GM21619 (cell line): Measurements from ENCODE around the gene SRRT.
A peak's percentile ranks its signal among the peaks of the same experiment; 100 is the strongest.
"Not testable (repeated sequence)": the region's sequence is repeated elsewhere in the genome, so short reads cannot be mapped to it uniquely, and the experiment has no call there.

ENCODE experiments used
- ATAC-seq: cut with Tn5 transposase; IDR thresholded peaks from one replicate; pipeline ENCODE4 v1.9.1; 2021; ENCODE audit not compliant: unreplicated experiment

The SRRT gene

GRCh38 chr7:100854146-100854895, 20.6 kb upstream of the SRRT start:
- ATAC-seq, result no peak

GRCh38 chr7:100854899-100855298, 20.0 kb upstream of the SRRT start:
- not testable (repeated sequence) for ATAC-seq

GRCh38 chr7:100855515-100855914, 19.4 kb upstream of the SRRT start:
- no peak for ATAC-seq

GRCh38 chr7:100856871-100857282, 18.0 kb upstream of the SRRT start:
- no peak for ATAC-seq

GRCh38 chr7:100859856-100860255, 15.0 kb upstream of the SRRT start:
- ATAC-seq, result no peak

GRCh38 chr7:100860702-100861615, 13.9 kb upstream of the SRRT start:
- no peak for ATAC-seq

- no peak for ATAC-seq
Observed at GRCh38 chr7:100861616-100861985, 13.3 kb upstream of the SRRT start.

- ATAC-seq, result no peak
Observed at GRCh38 chr7:100863406-100863950, 11.4 kb upstream of the SRRT start.

GRCh38 chr7:100864263-100864845, 10.5 kb upstream of the SRRT start:
- ATAC-seq, result no peak

GRCh38 chr7:100865372-100865911, 9.5 kb upstream of the SRRT start:
- no peak for ATAC-seq

GRCh38 chr7:100865938-100866728, 8.8 kb upstream of the SRRT start:
- ATAC-seq, result no peak

- ATAC-seq, result no peak
Observed at GRCh38 chr7:100866729-100867039, 8.2 kb upstream of the SRRT start.

- ATAC-seq, result peak; percentile 40
Observed at GRCh38 chr7:100867040-100867775, 7.7 kb upstream of the SRRT start, which contains the start of gene TRIP6. TRIP6 (plus strand) TSS chr7:100867387; CDS start chr7:100867498, 111 bp downstream.

- no peak for ATAC-seq
Observed at GRCh38 chr7:100867776-100868485, 7.0 kb upstream of the SRRT start.

GRCh38 chr7:100873599-100874299, 1.2 kb upstream of the SRRT start:
- ATAC-seq, result no peak

- no peak for ATAC-seq
Observed at GRCh38 chr7:100874300-100874576, 665 bp upstream of the SRRT start.

GRCh38 chr7:100875356-100875751, 451 bp downstream of the SRRT start:
- peak; percentile 37 for ATAC-seq

- ATAC-seq, result no peak
Observed at GRCh38 chr7:100878013-100878412, 3.1 kb downstream of the SRRT start.

- no peak for ATAC-seq
Observed at GRCh38 chr7:100878685-100879084, 3.8 kb downstream of the SRRT start.
